ENCODE data around the gene NDRG3.

DNA sequence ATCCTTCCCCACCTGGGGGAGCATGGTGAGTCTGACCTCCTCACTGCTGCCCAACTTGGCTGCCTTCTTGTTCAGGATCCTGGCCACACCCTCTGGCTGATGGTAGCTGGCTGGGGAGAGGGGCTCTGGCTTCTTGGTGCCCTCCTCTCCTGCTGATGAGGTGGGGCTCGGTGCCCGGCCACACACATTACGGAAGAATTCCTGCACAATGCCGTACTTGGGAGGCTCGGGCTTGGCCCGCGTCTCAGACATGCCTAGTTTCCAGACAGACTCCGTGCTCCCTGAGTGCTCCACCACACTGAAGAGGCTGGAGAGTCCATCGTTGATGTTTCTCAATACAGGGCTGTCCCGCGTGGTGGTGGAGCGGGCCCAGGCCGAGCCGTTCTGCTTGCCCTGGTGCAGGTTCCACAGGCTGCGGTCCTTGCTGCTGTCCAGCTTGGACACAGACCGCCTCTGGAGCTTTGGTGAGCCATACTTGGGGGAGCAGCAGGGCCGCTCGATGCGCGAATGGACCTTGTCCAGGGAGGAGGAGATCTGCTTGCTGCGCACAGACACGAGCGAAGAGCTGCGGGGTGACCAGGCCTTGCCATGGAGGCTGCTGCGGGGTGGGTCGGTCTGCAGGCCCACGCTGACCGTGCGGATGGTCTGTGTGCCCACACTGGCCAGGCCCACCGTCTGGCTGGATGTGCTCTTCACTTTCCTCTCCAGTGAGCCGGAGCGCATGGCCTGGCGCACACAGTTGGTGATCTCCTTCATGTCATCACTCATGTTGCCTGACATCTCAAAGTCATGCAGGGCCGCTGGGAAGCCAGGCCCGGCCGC is 47.6 kb upstream of the NDRG3 start:
- TF ChIP-seq, protein P1, sequence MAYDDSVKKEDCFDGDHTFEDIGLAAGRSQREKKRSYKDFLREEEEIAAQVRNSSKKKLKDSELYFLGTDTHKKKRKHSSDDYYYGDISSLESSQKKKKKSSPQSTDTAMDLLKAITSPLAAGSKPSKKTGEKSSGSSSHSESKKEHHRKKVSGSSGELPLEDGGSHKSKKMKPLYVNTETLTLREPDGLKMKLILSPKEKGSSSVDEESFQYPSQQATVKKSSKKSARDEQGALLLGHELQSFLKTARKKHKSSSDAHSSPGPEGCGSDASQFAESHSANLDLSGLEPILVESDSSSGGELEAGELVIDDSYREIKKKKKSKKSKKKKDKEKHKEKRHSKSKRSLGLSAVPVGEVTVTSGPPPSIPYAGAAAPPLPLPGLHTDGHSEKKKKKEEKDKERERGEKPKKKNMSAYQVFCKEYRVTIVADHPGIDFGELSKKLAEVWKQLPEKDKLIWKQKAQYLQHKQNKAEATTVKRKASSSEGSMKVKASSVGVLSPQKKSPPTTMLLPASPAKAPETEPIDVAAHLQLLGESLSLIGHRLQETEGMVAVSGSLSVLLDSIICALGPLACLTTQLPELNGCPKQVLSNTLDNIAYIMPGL (CRISPR knock-in tag; IDR thresholded peaks at IDR 0.05; ENCODE audit: borderline replicate concordance), result no peak
- TF ChIP-seq GATA3 (IDR thresholded peaks at IDR 0.05; ENCODE audit: borderline replicate concordance), result no peak
- no peak for TF ChIP-seq KDM5A (IDR thresholded peaks at IDR 0.05)
- TF ChIP-seq NFE2L2 (conservative IDR thresholded peaks at IDR 0.05; ENCODE audit: low read length), result no peak
- TF ChIP-seq RARB (CRISPR knock-in tag; IDR thresholded peaks at IDR 0.05), result no peak
- TF ChIP-seq, protein P2, sequence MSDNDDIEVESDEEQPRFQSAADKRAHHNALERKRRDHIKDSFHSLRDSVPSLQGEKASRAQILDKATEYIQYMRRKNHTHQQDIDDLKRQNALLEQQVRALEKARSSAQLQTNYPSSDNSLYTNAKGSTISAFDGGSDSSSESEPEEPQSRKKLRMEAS (IDR thresholded peaks at IDR 0.05), result no peak
- no peak for TF ChIP-seq FOSL2 (IDR thresholded peaks at IDR 0.05)
- TF ChIP-seq FOSL2 (CRISPR knock-in tag; IDR thresholded peaks at IDR 0.05), result no peak
- TF ChIP-seq MAZ (IDR thresholded peaks at IDR 0.05; ENCODE audit: borderline replicate concordance, low read depth, low read length), result no peak
- TF ChIP-seq JUN (IDR thresholded peaks at IDR 0.05), result no peak
- no peak for TF ChIP-seq MAFK (IDR thresholded peaks at IDR 0.05; ENCODE audit: partially characterized antibody)

Data from A549 (cell line).